Stimulated activated CD8-positive, alpha-beta memory T cell treated with anti-CD3 and anti-CD28 coated beads, Interleukin-4, amount 100 ng/mL, for 24 hours (primary cell): ENCODE data around the gene MT1G.
"Not testable (repeated sequence)": the region's sequence is repeated elsewhere in the genome, so short reads cannot be mapped to it uniquely, and the experiment has no call there.

ENCODE experiments used
- DNase-seq: peaks from one replicate; pipeline ENCODE4 v3.0.0-alpha.2; 2020; ENCODE audit warnings: low read depth

The MT1G gene

GRCh38 chr16:56637814-56638750 lies 29.8 kb downstream of the MT1G start, which contains the start of gene MT1A:
Gene MT1A, plus strand, starts transcription at chr16:56638666. Its CDS starts 73 bp downstream, at chr16:56638739.
- no peak for DNase-seq

- DNase-seq = no peak
Measured at GRCh38 chr16:56636616-56637413, 31.1 kb downstream of the MT1G start.

GRCh38 chr16:56635441-56635967 lies 32.4 kb downstream of the MT1G start:
- no peak for DNase-seq

GRCh38 chr16:56634715-56635440 lies 33.0 kb downstream of the MT1G start:
- DNase-seq = no peak

- DNase-seq = no peak
Measured at GRCh38 chr16:56633535-56633934, 34.3 kb downstream of the MT1G start.

- DNase-seq = no peak
Measured at GRCh38 chr16:56632848-56633365, 35.0 kb downstream of the MT1G start.

GRCh38 chr16:56632156-56632847 lies 35.6 kb downstream of the MT1G start, which contains the start of gene MT1M:
Gene MT1M, plus strand, starts transcription at chr16:56632659. Its CDS starts 73 bp downstream, at chr16:56632732.
- DNase-seq = no peak

- DNase-seq = no peak
Measured at GRCh38 chr16:56631832-56632155, 36.1 kb downstream of the MT1G start.

- DNase-seq = no peak
Measured at GRCh38 chr16:56631197-56631596, 36.7 kb downstream of the MT1G start.

- DNase-seq = no peak
Measured at GRCh38 chr16:56630134-56630533, 37.7 kb downstream of the MT1G start.

- DNase-seq = no peak
Measured at GRCh38 chr16:56629531-56629930, 38.3 kb downstream of the MT1G start.

GRCh38 chr16:56628486-56629350 lies 39.1 kb downstream of the MT1G start:
- no peak for DNase-seq

- DNase-seq = no peak
Measured at GRCh38 chr16:56626685-56627084, 41.2 kb downstream of the MT1G start.

GRCh38 chr16:56625943-56626654 lies 41.8 kb downstream of the MT1G start:
- no peak for DNase-seq

- peak; percentile 56 for DNase-seq
Measured at GRCh38 chr16:56625140-56625942, 42.5 kb downstream of the MT1G start, which contains the start of gene MT1E. Gene MT1E, plus strand, starts transcription at chr16:56625781. Its CDS starts 71 bp downstream, at chr16:56625852.

- DNase-seq = no peak
Measured at GRCh38 chr16:56623637-56624036, 44.2 kb downstream of the MT1G start.

- not testable (repeated sequence) for DNase-seq
Measured at GRCh38 chr16:56623184-56623583, 44.7 kb downstream of the MT1G start.

GRCh38 chr16:56621665-56622445 lies 46.0 kb downstream of the MT1G start:
- DNase-seq = not testable (repeated sequence)
